Stimulated activated CD4-positive, alpha-beta T cell treated with anti-CD3 and anti-CD28 coated beads, Interleukin-2, amount 100 ng/mL, for 4 hours (primary cell): Measurements from ENCODE around the gene RPS25.
"Not testable (repeated sequence)": the region's sequence is repeated elsewhere in the genome, so short reads cannot be mapped to it uniquely, and the experiment has no call there.

ENCODE experiments used
- DNase-seq: peaks from one replicate; pipeline ENCODE4 v3.0.0-alpha.2; 2020; ENCODE audit warnings: low read depth

RPS25 gene

DNA sequence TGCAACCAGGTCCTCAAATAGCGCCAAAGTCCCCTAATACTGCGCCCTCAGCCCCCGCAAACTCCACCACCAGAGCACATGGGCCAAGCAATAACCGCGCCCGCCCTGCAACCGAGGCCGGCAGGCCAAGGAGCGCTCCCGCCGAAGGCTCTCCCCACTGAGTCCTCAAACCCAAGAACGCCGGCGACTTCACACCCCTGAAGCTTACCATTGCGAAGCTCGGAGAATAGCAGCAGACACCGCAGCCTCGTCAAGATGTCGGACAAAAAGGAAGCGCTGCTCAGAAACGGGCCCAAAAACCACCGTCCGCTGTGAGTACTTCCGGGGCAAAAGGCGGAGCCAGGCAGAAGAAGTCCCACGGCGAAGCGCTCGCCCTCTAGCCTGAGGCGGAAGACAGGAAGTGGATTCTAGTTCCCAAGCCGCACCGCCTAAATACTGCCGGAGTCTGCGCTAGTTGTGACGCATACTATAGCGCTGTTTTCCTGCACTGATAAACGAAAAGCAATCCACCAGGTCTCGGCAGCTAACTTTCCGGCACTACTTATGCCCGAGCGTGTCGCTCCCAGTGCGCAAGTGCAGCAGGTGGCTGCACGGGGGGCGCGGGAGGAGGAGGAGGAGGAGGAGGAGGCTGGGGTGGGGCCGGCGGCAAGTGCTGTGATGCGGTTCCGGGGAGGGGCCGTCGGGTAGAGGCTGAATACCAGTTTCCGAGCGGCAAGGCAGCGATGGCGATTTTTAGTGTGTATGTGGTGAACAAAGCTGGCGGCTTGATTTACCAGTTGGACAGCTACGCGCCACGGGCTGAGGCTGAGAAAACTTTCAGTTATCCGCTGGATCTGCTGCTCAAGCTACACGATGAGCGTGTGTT lies at the start of gene RPS25, which contains the start of gene TRAPPC4:
Gene RPS25, minus strand, starts transcription at position 270 of the 865 bp plus-strand sequence. Its CDS starts 59 bp downstream, at position 211.
Gene TRAPPC4, plus strand, starts transcription at position 693 of the 865 bp plus-strand sequence. Its CDS starts 30 bp downstream, at position 723.
- DNase-seq: peak; percentile 91

DNA sequence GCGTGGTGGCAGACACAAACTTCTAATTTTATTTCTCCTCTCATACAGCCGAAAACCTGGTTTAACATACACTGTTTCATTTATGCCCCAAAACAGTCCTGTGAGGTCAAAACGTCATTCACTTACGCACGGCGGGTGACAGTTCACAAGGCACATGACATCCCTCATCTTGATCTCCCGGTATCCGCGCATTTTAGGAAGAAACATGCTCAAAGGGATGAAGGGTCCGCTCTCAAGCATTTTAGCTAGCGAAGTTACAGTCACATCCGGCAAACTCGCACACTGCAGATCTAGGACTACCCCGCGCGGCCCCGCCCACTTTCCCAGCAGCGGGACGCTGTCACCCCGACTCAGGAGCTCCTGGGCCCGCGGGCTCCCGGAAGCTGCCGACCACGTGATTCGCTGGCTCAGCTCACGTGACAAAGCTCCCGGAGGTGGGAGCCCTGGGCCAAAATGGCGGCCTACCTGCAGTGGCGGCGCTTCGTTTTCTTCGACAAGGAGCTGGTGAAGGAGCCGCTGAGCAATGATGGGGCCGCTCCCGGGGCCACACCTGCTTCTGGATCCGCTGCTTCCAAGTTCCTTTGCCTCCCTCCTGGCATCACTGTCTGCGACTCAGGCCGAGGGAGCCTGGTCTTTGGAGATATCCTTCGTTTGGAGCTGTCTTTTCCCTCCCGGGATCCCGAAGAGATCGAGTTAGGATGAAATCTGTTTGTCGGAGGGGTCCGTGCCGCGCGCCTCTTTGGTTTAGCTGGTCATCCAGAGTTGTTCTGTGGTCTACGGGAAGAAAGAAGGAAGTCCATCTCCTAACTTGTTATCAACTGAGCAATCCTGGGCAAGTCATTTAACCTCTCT lies 49.5 kb upstream of the RPS25 start, which contains the start of gene VPS11:
Gene VPS11, plus strand, starts transcription at position 448 of the 852 bp plus-strand sequence. Its CDS starts 6 bp downstream, at position 454.
- DNase-seq: peak; percentile 98

GRCh38 chr11:119065369-119065768 lies 47.2 kb upstream of the RPS25 start:
- DNase-seq: peak; percentile 24

DNA sequence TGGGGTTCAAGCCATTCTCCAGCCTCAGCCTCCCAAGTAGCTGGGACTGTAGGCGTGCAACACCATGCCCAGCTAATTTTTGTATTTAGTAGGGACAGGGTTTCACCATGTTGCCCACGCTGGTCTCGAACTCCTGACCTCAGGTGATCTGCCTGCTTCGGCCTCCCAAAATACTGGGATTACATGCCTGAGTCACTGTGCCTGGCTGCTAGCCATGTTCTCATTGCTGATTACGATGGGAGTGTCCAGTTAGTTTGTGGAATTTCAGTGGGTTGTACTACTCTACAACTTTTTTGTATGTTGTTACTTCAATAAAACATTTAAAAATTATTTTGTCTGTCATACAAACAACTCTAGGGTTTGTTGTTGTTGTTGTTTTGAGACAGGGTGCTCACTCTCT lies 44.6 kb upstream of the RPS25 start:
- DNase-seq: no peak

- DNase-seq: no peak
Observed at GRCh38 chr11:119061256-119061655, 43.1 kb upstream of the RPS25 start.

GRCh38 chr11:119059128-119059527 lies 41.0 kb upstream of the RPS25 start:
- DNase-seq: not testable (repeated sequence)

GRCh38 chr11:119057000-119057769 lies 39.0 kb upstream of the RPS25 start, which contains the start of gene HYOU1:
Gene HYOU1 (minus strand): TSS chr11:119057205. CDS start chr11:119056160, 1,045 bp downstream.
- peak; percentile 97 for DNase-seq

GRCh38 chr11:119056421-119056999 lies 38.4 kb upstream of the RPS25 start:
- DNase-seq: peak; percentile 19

DNA sequence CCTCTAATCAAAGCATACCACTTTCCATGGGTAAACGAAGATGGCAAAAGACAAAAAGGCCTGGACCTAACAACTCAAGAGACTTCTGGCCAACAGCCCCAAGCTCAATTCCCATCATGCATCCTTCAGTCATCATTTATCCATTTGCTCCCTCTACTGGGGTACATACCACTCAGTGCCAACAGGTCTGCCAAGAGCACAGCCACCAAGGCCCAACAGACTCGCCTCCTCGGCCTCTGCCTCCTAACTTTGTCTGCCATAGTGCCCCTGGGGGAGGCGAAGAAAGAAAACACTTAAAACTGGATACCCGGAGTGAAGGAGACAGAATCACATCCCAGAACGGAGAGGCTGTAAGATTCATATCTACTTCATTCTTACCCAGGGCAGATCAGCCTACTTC lies 37.8 kb upstream of the RPS25 start:
- DNase-seq: no peak

GRCh38 chr11:119054418-119054817 lies 36.3 kb upstream of the RPS25 start:
- DNase-seq: no peak

GRCh38 chr11:119052163-119052814 lies 34.1 kb upstream of the RPS25 start:
- DNase-seq: no peak

GRCh38 chr11:119051440-119052162 lies 33.5 kb upstream of the RPS25 start:
- DNase-seq: no peak

DNA sequence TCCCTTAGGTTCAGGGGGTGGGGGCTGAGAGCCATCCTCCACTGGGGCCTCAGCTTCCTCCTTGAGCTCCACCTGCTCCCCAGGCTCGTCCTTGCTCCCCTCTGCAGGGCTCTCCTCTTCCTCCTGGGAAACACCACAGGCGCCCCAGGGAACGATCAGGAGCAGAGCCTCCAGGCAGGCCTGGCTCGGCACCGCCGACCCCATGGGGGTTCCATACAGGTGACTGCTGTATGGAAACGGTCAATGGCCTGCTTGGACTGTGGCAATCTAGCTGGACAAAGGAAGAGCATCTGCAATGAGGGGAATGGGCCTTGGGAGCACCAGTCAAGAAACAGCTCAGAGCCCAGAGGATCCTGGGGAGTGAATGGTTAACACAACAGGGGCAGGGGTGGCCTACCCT lies 30.9 kb upstream of the RPS25 start:
- DNase-seq: no peak

GRCh38 chr11:119048644-119049043 lies 30.5 kb upstream of the RPS25 start:
- DNase-seq: no peak

DNA sequence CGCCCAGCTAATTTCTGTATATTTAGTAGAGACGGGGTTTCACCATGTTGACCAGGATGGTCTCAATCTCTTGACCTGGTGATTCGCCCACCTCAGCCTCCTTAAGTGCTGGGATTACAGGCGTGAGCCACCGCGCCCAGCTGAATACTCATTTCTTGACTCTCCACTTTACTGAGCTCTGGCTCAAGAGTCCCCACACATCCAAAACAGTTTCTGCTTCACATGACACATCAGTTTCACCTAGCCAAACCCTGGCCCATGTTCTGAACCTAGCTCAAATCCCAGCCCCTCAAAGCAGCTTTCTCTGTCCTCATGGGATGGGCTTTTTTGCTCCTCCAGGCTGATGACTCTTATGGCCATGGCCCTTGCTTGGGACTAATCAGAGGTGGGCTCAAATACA lies 29.1 kb upstream of the RPS25 start:
- no peak for DNase-seq

DNA sequence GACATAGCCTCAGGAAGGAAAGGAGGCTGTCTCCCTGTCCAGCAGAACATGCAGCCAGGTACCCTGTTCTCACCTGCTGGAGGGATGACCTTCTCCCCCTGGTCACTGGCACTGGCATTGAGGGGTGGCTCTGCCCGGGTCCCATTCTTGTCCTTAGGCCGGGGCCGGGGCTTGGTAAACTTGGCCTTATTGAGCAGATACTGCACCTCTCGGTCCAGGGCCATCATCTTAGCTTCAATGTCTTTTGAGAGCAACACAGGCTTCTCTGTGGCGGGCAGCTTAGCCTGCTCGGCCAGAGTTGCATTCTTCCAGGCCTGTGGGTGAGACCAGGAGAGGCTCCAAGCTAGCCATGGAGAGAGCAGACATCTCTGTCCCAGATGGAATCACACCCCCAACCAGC lies 28.3 kb upstream of the RPS25 start:
- no peak for DNase-seq

DNA sequence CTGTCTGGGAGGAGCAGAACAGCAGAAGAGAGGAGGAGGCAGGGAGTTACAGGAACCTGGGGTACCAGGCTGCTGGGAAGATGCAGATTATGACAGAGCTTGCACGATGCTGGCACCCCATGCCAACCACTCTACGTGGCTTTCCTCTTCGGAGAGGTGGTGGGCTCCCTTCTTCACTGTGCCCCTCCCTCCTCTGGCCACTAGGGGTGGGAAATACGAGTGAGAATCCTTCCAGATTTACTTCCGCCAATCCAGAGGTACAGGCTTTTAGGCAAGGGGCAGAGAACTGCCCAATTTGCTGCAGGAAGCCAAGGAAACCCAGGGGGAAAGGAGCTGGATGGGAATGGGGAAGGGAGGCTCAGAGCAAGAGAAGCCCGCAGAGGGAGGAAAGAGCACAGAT lies 26.6 kb upstream of the RPS25 start:
- DNase-seq: no peak

DNA sequence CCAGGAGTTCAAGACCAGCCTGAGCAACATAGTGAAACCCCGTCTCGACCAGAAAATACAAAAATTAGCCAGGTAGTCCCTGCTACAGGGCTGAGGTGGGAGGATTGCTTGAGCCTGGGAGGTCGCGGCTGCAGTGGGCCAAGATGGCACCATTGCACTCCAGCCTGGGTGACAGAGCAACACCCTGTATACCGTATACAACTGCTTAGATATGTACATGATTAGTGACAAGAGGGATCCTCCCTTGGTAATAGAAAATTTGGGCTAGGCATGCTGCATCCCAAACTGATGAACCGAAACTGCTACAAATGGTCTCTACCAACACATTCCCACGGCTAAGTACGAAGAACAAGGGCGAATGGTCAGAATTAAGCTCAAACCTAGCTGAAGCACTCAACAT lies 24.8 kb upstream of the RPS25 start:
- no peak for DNase-seq

DNA sequence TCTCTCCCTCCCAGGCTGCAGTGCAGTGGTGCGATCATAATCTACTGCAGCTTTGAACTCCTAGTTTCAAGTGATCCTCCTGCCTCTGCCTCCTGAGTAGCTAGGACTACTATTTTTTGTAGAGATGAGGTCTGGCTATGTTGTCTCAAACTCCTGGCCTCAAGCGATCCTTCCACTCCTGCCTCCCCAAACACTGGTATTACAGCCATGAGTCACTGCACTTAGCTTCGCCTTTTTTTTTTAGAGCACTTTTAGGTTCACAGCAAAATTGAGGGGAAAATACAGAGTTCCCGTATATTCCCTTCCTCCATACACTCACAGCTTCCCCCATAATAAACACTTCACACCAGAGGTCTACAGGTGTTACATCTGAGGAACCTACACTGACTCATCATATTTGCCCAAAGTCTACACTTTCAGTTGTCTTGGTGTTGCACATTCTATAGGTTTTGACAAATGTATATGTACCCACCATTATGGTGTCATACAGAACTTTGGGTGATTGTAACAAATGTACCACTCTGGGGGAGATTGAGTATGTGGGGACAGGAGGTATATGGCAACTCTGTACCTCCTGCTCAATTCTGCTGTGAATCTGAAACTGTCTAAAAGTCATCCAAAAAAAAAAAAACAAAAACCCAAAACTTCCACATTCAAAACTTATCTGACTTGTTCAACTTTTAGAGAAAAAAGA lies 23.8 kb upstream of the RPS25 start:
- no peak for DNase-seq

DNA sequence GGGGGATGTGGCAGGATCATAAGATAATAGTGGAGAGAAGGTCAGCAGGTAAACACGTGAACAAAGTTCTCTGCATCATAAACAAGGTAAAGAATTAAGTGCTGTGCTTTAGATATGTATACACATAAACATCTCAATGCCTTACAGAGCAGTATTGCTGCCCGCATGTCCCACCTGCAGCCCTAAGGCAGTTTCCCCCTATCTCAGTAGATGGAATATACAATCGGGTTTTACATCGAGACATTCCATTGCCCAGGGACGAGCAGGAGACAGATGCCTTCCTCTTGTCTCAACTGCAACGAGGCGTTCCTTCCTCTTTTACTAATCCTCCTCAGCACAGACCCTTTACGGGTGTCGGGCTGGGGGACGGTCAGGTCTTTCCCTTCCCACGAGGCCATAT lies 21.3 kb upstream of the RPS25 start:
- DNase-seq: not testable (repeated sequence)
